Caco-2 (cell line): ENCODE measurements around the gene IMPACT. TPM values are rescaled to one million over a fixed set of nuclear protein-coding genes. Genes with fewer than 3 reads are reported as not detected.

ENCODE experiments used
- BruUV-seq: library from RNA; stranded (reverse); fragments of 400-500 nt; replicated peaks from 2 replicates; lab custom pipeline; 2021; lab: Mats Ljungman, UMichigan
- CTCF ChIA-PET: fragments of 300-600 bp; sonication (Branson Sonifier 250); formaldehyde crosslinking; loops from one replicate; lab custom pipeline; 2022; ENCODE audit warnings: antibody characterized with exemption; lab: Charles Lee
- POLR2A ChIA-PET: fragments of 300-600 bp; sonication (Branson Sonifier 250); formaldehyde crosslinking; loops from one replicate; lab custom pipeline; 2022; ENCODE audit warnings: antibody characterized with exemption; lab: Charles Lee
- DNase-seq, 2 experiments: peaks; one replicate each; pipeline versions ENCODE4 v3.0.0 to v3.0.0-alpha.2; 2020 to 2022
- H3K27me3 ChIP-seq: replicated peaks from 2 replicates; pipeline ENCODE4 v1.6.0; 2011; ENCODE audit warnings: low read length; ENCODE audit not compliant: control insufficient read depth, insufficient read depth
- H3K36me3 ChIP-seq: 2 replicates; pipeline ENCODE4 v1.5.1; 2011; ENCODE audit warnings: low read length; ENCODE audit not compliant: control insufficient read depth, insufficient read depth
- H3K4me1 ChIP-seq: fragments of 250-450 bp; sonication (Bioruptor Pico); 2 replicates; pipeline ENCODE4 v1.5.1; 2020; ENCODE audit warnings: mild to moderate bottlenecking
- H3K4me3 ChIP-seq: 2 replicates; pipeline ENCODE4 v1.5.1; 2011; ENCODE audit warnings: low read depth, mild to moderate bottlenecking, control low read depth, low read length
- H3K9me3 ChIP-seq: fragments of 250-450 bp; sonication (Bioruptor Pico); 2 replicates; pipeline ENCODE4 v1.5.1; 2020; ENCODE audit warnings: mild to moderate bottlenecking, moderate library complexity
- H3K27ac Mint-ChIP-seq: one replicate; pipeline ENCODE4 v1.8.0; 2022; ENCODE audit warnings: mixed read lengths; ENCODE audit not compliant: unreplicated experiment
- H3K27me3 Mint-ChIP-seq: one replicate; pipeline ENCODE4 v1.8.0; 2022; ENCODE audit warnings: mixed read lengths; ENCODE audit not compliant: insufficient read depth, unreplicated experiment
- H3K36me3 Mint-ChIP-seq: one replicate; pipeline ENCODE4 v1.8.0; 2022; ENCODE audit warnings: mild to moderate bottlenecking, mixed read lengths; ENCODE audit not compliant: insufficient read depth, unreplicated experiment
- H3K4me1 Mint-ChIP-seq: one replicate; pipeline ENCODE4 v1.8.0; 2022; ENCODE audit warnings: low read depth, mixed read lengths; ENCODE audit not compliant: unreplicated experiment
- H3K4me3 Mint-ChIP-seq: one replicate; pipeline ENCODE4 v1.8.0; 2022; ENCODE audit warnings: mild to moderate bottlenecking, moderate library complexity, mixed read lengths; ENCODE audit not compliant: unreplicated experiment
- H3K9me3 Mint-ChIP-seq: one replicate; pipeline ENCODE4 v1.8.0; 2022; ENCODE audit warnings: mixed read lengths; ENCODE audit not compliant: unreplicated experiment
- intact Hi-C: fragments of 100-400 bp; cut with micrococcal nuclease; formaldehyde crosslinking; loops from one replicate; pipeline ENCODE4 v1.10.0; 2022; ENCODE audit not compliant: unreplicated experiment
- total RNA-seq: library from RNA; stranded (reverse); gene quantifications from 2 replicates; pipeline ENCODE4 v1.2.3, GENCODE V29; 2022
- TF ChIP-seq, protein P1 (sequence below), 2 experiments: fragments of 200-600 bp in 1 of 2; IDR thresholded peaks; 1 replicate in 1 of 2; 2 replicates in 1 of 2; pipeline versions ENCODE4 v1.5.1 to v1.8.0; 2011 to 2022; ENCODE audit warnings: antibody characterized with exemption in 1 of 2, control low read depth in 1 of 2, inconsistent platforms in 1 of 2, low read depth in 1 of 2, low read length in 1 of 2, mild to moderate bottlenecking in 1 of 2, moderate library complexity in 1 of 2; ENCODE audit not compliant: insufficient read depth in 1 of 2, severe bottlenecking in 1 of 2, unreplicated experiment in 1 of 2

Gene IMPACT
- total RNA-seq, 1 experiment from 2014 or later: 20.6 TPM

DNA sequence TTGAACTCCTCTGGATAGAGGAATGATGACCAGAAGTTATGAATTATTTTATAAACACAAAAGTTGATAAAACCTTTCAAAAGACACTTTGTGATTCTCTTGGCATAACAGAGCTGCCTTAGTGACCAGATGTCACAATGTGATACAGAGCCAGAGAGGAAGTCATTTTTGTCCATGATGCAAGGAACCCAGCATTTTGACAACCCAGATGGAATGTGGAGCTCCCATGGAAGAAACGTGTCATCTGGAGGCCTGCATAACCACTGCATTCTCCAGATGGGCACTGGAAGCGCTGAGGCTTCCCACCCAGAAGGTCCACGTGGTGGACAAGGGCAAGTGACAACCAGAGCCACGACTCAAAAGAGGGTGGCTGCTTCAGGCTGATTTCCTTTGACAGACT, 64.1 kb downstream of the IMPACT start:
- Histone ChIP-seq H3K27me3 (no peaks in the 10 kb centered on the region), H3K4me1 (no peaks in the 10 kb centered on the region), H3K9me3 (no peaks in the 10 kb centered on the region), H3K36me3 (no peaks in the 10 kb centered on the region), H3K4me3 (no peak overlapping the region)
- Mint-ChIP-seq H3K36me3 (no peaks in the 10 kb centered on the region), H3K9me3 (no peaks in the 10 kb centered on the region), H3K4me1 (no peaks in the 10 kb centered on the region), H3K4me3 (no peak overlapping the region), H3K27ac (no peak overlapping the region), H3K27me3 (no peaks in the 10 kb centered on the region)
- ChIA-PET CTCF (no interaction called here), POLR2A (no interaction called here)
- intact Hi-C loops: no loop called here
- TF ChIP-seq, protein P1, sequence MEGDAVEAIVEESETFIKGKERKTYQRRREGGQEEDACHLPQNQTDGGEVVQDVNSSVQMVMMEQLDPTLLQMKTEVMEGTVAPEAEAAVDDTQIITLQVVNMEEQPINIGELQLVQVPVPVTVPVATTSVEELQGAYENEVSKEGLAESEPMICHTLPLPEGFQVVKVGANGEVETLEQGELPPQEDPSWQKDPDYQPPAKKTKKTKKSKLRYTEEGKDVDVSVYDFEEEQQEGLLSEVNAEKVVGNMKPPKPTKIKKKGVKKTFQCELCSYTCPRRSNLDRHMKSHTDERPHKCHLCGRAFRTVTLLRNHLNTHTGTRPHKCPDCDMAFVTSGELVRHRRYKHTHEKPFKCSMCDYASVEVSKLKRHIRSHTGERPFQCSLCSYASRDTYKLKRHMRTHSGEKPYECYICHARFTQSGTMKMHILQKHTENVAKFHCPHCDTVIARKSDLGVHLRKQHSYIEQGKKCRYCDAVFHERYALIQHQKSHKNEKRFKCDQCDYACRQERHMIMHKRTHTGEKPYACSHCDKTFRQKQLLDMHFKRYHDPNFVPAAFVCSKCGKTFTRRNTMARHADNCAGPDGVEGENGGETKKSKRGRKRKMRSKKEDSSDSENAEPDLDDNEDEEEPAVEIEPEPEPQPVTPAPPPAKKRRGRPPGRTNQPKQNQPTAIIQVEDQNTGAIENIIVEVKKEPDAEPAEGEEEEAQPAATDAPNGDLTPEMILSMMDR (IDR thresholded peaks at IDR 0.05; ENCODE audit: insufficient read depth in 1 of 2, low read depth in 1 of 2, low read length in 1 of 2, severe bottlenecking in 1 of 2, unreplicated experiment in 1 of 2): no peak
- no peak for DNase-seq
- no TSS peak for BruUV-seq

DNA sequence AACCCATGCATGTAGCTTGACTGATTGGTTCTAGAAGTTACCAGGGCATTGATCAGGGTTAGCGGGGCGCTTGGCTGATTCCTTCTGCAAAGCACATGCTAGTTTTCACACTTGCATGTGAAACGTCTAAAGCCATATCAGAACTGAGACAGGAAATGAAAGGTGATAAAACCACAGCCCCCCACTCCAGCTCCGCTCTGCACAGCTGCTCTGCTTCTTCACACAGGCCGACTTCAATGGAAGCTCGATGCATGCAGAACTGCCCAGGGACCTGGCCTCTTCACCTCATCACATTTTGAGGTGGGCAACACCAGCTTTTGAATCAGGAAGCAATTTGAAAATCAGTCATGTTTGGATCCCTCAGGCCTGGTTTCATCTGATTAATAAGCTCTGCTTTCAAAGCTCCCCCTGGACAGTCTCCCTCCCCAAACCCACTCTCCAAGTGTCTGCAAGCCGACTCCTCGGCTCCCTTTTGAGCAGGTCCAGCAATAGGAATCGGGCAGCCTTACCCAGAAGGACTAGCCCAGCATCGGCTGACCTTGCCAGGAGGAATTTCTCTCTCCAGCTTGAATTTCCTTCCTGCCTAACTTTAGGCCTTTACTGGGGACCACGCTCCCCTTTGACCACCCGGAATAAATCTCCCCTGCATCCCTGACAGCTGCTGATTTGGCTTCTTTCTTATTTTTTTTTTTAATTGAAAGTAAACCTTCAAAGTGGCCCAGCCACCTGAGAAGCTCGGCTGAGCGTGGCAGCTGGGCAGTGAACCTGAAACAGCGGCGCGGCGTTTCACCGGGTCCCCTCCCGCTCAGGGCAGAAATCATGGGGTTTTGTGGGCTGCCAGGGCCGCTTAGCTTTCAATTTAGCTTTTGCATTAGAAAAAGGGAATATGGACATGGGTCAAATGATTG, 65.7 kb downstream of the IMPACT start:
- no peaks in the 10 kb centered on the region for H3K4me1 ChIP-seq
- H3K4me1 Mint-ChIP-seq: no peaks in the 10 kb centered on the region
- ChIA-PET CTCF (no interaction called here), POLR2A (interaction anchor here (0.6 kb wide), 1 partner anchor 95 kb away, joined by 3 read pairs; no protein-coding TSS in a partner anchor)
- H3K36me3 Mint-ChIP-seq: no peaks in the 10 kb centered on the region
- H3K9me3 Mint-ChIP-seq: no peaks in the 10 kb centered on the region
- H3K27ac Mint-ChIP-seq: no peak overlapping the region
- H3K4me3 ChIP-seq: no peak overlapping the region
- intact Hi-C loops: no loop called here
- no peaks in the 10 kb centered on the region for H3K27me3 Mint-ChIP-seq
- no peaks in the 10 kb centered on the region for H3K36me3 ChIP-seq
- no peaks in the 10 kb centered on the region for H3K27me3 ChIP-seq
- TF ChIP-seq, protein P1 (IDR thresholded peaks at IDR 0.05; ENCODE audit: insufficient read depth in 1 of 2, low read depth in 1 of 2, low read length in 1 of 2, severe bottlenecking in 1 of 2, unreplicated experiment in 1 of 2): no peak
- BruUV-seq: no TSS peak
- H3K4me3 Mint-ChIP-seq: no peak overlapping the region
- H3K9me3 ChIP-seq: no peaks in the 10 kb centered on the region
- DNase-seq: no peak

DNA sequence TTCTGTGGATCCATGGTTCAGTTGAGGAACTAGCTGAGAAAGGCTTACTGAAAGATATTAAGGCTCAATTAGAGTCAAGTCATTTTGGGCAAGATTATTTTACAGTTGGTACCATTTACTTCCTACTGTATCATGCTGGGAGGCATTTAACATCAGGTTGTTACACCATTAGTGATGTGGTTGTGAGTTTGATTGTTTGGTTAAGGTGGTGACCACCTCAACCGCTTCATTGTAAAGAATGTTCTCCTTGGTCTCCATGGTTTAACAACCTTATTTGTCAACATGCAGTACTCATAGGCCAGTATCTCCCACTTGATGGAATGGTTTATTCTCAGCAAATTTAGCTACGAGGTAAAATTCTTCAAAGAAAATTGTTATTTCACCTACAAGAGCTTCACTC, 68.1 kb downstream of the IMPACT start:
- no peaks in the 10 kb centered on the region for H3K9me3 ChIP-seq
- Mint-ChIP-seq H3K27me3 (no peaks in the 10 kb centered on the region), H3K27ac (no peak overlapping the region), H3K4me3 (no peak overlapping the region), H3K4me1 (no peaks in the 10 kb centered on the region), H3K36me3 (no peaks in the 10 kb centered on the region), H3K9me3 (no peaks in the 10 kb centered on the region)
- no peak for DNase-seq
- no peak overlapping the region for H3K4me3 ChIP-seq
- no peaks in the 10 kb centered on the region for H3K36me3 ChIP-seq
- no peaks in the 10 kb centered on the region for H3K4me1 ChIP-seq
- no TSS peak for BruUV-seq
- ChIA-PET CTCF (no interaction called here), POLR2A (no interaction called here)
- intact Hi-C loops: no loop called here
- no peaks in the 10 kb centered on the region for H3K27me3 ChIP-seq
- TF ChIP-seq, protein P1 (IDR thresholded peaks at IDR 0.05; ENCODE audit: insufficient read depth in 1 of 2, low read depth in 1 of 2, low read length in 1 of 2, severe bottlenecking in 1 of 2, unreplicated experiment in 1 of 2): no peak
